HG03064 (cell line): ENCODE results near the gene TICAM2.
A peak's percentile ranks its signal among the peaks of the same experiment; 100 is the strongest.

Experiments used
- ATAC-seq: cut with Tn5 transposase; IDR thresholded peaks from one replicate; pipeline ENCODE4 v1.9.1; 2021; ENCODE audit warnings: low read depth; ENCODE audit not compliant: unreplicated experiment

TICAM2 gene

GRCh38 chr5:115573133-115573532, 29.1 kb downstream of the TICAM2 start:
- ATAC-seq, result no peak

- no peak for ATAC-seq
Observed at GRCh38 chr5:115571441-115571878, 30.8 kb downstream of the TICAM2 start.

- no peak for ATAC-seq
Observed at GRCh38 chr5:115568668-115569067, 33.6 kb downstream of the TICAM2 start.

- ATAC-seq, result no peak
Observed at GRCh38 chr5:115565233-115565632, 37.0 kb downstream of the TICAM2 start.

- no peak for ATAC-seq
Observed at GRCh38 chr5:115561176-115561575, 41.1 kb downstream of the TICAM2 start.

- no peak for ATAC-seq
Observed at GRCh38 chr5:115559524-115559923, 42.8 kb downstream of the TICAM2 start.

GRCh38 chr5:115558388-115558956, 43.8 kb downstream of the TICAM2 start:
- ATAC-seq, result no peak

GRCh38 chr5:115557667-115558387, 44.5 kb downstream of the TICAM2 start:
- no peak for ATAC-seq

GRCh38 chr5:115556276-115556675, 46.0 kb downstream of the TICAM2 start:
- ATAC-seq, result no peak

- no peak for ATAC-seq
Observed at GRCh38 chr5:115555084-115555633, 47.1 kb downstream of the TICAM2 start.

- no peak for ATAC-seq
Observed at GRCh38 chr5:115553082-115553481, 49.2 kb downstream of the TICAM2 start.

GRCh38 chr5:115551415-115551814, 50.9 kb downstream of the TICAM2 start:
- ATAC-seq, result no peak

- no peak for ATAC-seq
Observed at GRCh38 chr5:115549154-115549553, 53.1 kb downstream of the TICAM2 start.

- ATAC-seq, result no peak
Observed at GRCh38 chr5:115548683-115549082, 53.6 kb downstream of the TICAM2 start.

- no peak for ATAC-seq
Observed at GRCh38 chr5:115545351-115545882, 56.9 kb downstream of the TICAM2 start.

- peak; percentile 97 for ATAC-seq
Observed at GRCh38 chr5:115544436-115545350, 57.6 kb downstream of the TICAM2 start, which contains the start of gene FEM1C. Gene FEM1C (minus strand): TSS chr5:115544775. CDS start chr5:115543493, 1,282 bp downstream.

GRCh38 chr5:115544043-115544435, 58.2 kb downstream of the TICAM2 start:
- ATAC-seq, result peak; percentile 7

GRCh38 chr5:115543365-115544042, 58.8 kb downstream of the TICAM2 start:
- peak; percentile 28 for ATAC-seq

- ATAC-seq, result no peak
Observed at GRCh38 chr5:115542651-115543364, 59.5 kb downstream of the TICAM2 start.
